OCI-LY1 (cell line): ENCODE data around the gene ADSS2.

Experiments used
- CTCF ChIP-seq: fragments of 200-600 bp; sonication (generic), shearing (Covaris generic); IDR thresholded peaks from 2 replicates; pipeline ENCODE4 v1.5.1; 2017; ENCODE audit warnings: mild to moderate bottlenecking, antibody characterized with exemption, low read length, moderate library complexity, mixed read lengths
- EZH2 ChIP-seq: fragments of 200-600 bp; sonication (generic), shearing (Covaris generic); IDR thresholded peaks from 2 replicates; pipeline ENCODE4 v1.8.0; 2017; ENCODE audit warnings: borderline replicate concordance, mixed run types, mild to moderate bottlenecking, antibody characterized with exemption, low read length, moderate library complexity, mixed read lengths

GRCh38 chr1:244454412-244454811, 2.7 kb upstream of the ADSS2 start:
- TF ChIP-seq CTCF (no peak), EZH2 (no peak)
